Central memory CD4-positive, alpha-beta T cell (primary cell): ENCODE data around the gene TBX1.

ENCODE experiments used
- DNase-seq: peaks from one replicate; pipeline ENCODE4 v3.0.0; 2022

The TBX1 gene

DNA sequence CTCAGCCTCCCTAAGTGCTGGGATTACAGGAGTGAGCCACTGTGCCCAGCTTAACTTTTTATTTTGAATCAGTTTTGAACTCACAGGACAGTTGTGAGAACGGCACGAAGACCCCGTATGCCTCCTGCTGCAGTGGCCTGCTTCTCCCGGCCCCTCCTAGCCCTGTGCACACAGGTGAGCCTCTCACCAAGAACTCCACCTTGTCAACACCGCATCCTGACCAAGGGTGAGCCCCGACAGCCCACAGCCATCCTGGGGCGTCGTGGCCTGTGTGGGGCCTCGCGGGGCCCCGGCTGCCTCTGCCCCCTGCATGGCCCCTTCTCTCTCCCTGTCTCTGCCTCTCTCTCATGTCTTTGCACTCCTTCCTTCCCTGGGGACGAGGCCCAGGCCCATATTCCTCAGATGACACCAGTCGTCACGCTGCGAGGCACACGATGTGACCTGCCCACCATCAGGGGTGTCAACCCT is 55.3 kb downstream of the TBX1 start:
- no peak for DNase-seq

DNA sequence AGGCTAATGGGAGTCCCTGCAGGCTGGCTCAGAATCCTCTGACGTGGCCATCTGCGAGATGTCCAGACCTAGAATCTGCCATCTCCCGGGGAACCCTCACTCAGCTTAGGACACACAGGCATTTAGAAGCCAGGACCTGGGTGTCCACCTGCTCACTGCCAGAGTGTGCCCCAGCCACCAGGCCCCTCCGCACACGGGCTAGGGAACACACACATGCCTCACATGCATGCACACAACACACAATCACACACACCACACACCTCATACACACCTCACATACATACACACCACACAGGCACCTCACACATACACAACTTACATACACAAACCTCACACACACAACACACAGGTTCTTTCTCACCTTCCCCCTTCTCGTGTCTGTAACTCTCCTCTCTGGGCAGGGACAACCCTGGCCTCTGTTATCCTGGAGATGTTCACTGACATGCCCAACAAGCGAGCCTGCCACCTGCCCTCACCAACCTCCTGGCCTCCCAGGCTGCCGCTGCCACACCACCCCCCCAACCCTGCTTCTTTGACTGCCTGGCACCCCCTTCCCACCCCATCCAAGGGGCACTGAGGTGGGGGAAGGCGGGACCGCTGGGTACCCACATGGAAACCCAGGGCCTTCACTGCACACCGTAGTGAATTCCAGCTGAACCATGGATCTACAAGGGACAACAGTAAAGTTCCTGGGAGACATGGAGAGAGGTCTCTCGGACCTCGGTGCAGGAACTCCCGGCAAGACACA is 56.0 kb downstream of the TBX1 start:
- DNase-seq: no peak
